Measurements from ENCODE around the gene RAB19. TPM values are rescaled to one million over a fixed set of nuclear protein-coding genes. Genes with fewer than 3 reads are reported as not detected.

Gene RAB19
- total RNA-seq, 2 donors from 2014 or later: not detected

- H3K27me3 ChIP-seq (replicated peaks; ENCODE audit: insufficient read depth): no peaks in the 10 kb centered on the region
- H3K4me3 ChIP-seq: no peak overlapping the region
- H3K9me3 ChIP-seq: no peaks in the 10 kb centered on the region
- ATAC-seq (ENCODE audit: insufficient number of reproducible peaks, low FRiP score, low read depth) (no peak), DNase-seq (ENCODE audit: low spot score) (no peak)
- TF ChIP-seq CTCF (IDR thresholded peaks at IDR 0.05): no peak
- H3K4me1 ChIP-seq (ENCODE audit: control insufficient read depth in 1 of 2, low read depth in 2 of 2): no peaks in the 10 kb centered on the region
- H3K36me3 ChIP-seq: peaks cover 21% of the 10 kb centered on the region
- H3K27ac ChIP-seq: no peak overlapping the region
These were observed 36.3 kb upstream of the RAB19 start for GRCh38 chr7:140367528-140367927.

- ATAC-seq (ENCODE audit: insufficient number of reproducible peaks, low FRiP score, low read depth) (no peak), DNase-seq (ENCODE audit: low spot score) (no peak)
- Histone ChIP-seq H3K27me3 (replicated peaks; ENCODE audit: insufficient read depth) (no peaks in the 10 kb centered on the region), H3K27ac (no peak overlapping the region), H3K4me1 (ENCODE audit: control insufficient read depth in 1 of 2, low read depth in 2 of 2) (no peaks in the 10 kb centered on the region), H3K36me3 (peaks cover 18% of the 10 kb centered on the region), H3K9me3 (no peaks in the 10 kb centered on the region), H3K4me3 (no peak overlapping the region)
- TF ChIP-seq CTCF (IDR thresholded peaks at IDR 0.05): no peak
These were observed 34.6 kb upstream of the RAB19 start for GRCh38 chr7:140369294-140369693.

DNA sequence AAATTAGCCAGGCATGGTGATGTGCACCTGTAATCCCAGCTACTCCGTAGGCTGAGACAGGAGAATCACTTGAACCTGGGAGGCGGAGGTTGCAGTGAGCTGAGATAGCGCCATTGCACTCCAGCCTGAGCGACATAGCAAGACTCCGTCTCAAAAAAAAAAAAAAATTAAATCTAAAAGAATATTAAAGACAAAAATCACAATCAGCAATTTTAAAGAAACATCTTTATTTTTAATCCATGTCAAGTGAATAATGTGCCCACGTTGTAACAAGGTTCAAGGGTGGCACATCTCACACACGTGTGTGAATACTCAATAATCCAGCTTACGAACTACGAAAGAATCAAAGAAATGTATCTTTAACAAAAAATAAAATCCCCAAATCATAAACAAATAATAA is 28.5 kb upstream of the RAB19 start:
- Histone ChIP-seq H3K27ac (no peak overlapping the region), H3K27me3 (replicated peaks; ENCODE audit: insufficient read depth) (no peaks in the 10 kb centered on the region), H3K4me1 (ENCODE audit: control insufficient read depth in 1 of 2, low read depth in 2 of 2) (no peaks in the 10 kb centered on the region), H3K9me3 (no peaks in the 10 kb centered on the region), H3K36me3 (peaks cover 20% of the 10 kb centered on the region), H3K4me3 (no peak overlapping the region)
- TF ChIP-seq CTCF (IDR thresholded peaks at IDR 0.05): no peak
- DNase-seq (ENCODE audit: low spot score) (no peak), ATAC-seq (ENCODE audit: insufficient number of reproducible peaks, low FRiP score, low read depth) (no peak)

- H3K36me3 ChIP-seq: peaks cover 20% of the 10 kb centered on the region
- ATAC-seq (ENCODE audit: insufficient number of reproducible peaks, low FRiP score, low read depth): no peak
- DNase-seq (ENCODE audit: low spot score): no peak
These were observed 27.7 kb upstream of the RAB19 start for GRCh38 chr7:140375892-140376730.

More at GRCh38 chr7:140375892-140376730, 27.7 kb upstream of the RAB19 start:
- no peaks in the 10 kb centered on the region for H3K4me1 ChIP-seq (ENCODE audit: control insufficient read depth in 1 of 2, low read depth in 2 of 2)
- no peak overlapping the region for H3K27ac ChIP-seq
- no peak for TF ChIP-seq CTCF (IDR thresholded peaks at IDR 0.05)
- no peak overlapping the region for H3K4me3 ChIP-seq
- no peaks in the 10 kb centered on the region for H3K9me3 ChIP-seq
- no peaks in the 10 kb centered on the region for H3K27me3 ChIP-seq (replicated peaks; ENCODE audit: insufficient read depth)
